K562 (cell line): ENCODE measurements around the gene TM4SF4. TPM values are rescaled to one million over a fixed set of nuclear protein-coding genes. Genes with fewer than 3 reads are reported as not detected.

Experiments
- ATAC-seq: fragments of 200-7000 bp; cut with Tn5 transposase; 3 replicates; pipeline ENCODE4 v1.9.1; 2020; ENCODE audit warnings: moderate library complexity
- BruUV-seq: library from RNA; stranded (reverse); fragments of 400-500 nt; replicated peaks from 2 replicates; lab custom pipeline; 2021; lab: Mats Ljungman, UMichigan
- CTCF ChIA-PET: fragments of 300-600 bp; formaldehyde crosslinking; extraction: SDS; loops from one replicate; lab custom pipeline; 2021; ENCODE audit warnings: low intra/inter-chr PET ratio; lab: Yijun Ruan, JAX
- POLR2A ChIA-PET: fragments of 300-600, 350-650 bp; sonication (Branson Sonifier 250); formaldehyde crosslinking; extraction: SDS; loops from one replicate; lab custom pipeline; 2021; ENCODE audit warnings: antibody characterized with exemption, inconsistent platforms; lab: Yijun Ruan, JAX
- DNase-seq, 4 experiments: peaks; one replicate each; pipeline versions ENCODE4 v3.0.0 to v3.0.0-alpha.2; 2011 to 2018; ENCODE audit warnings: low spot score in 3 of 4, mixed read lengths in 3 of 4; ENCODE audit errors: extremely low read depth in 1 of 4
- FAIRE-seq: peaks from 2 replicates; lab custom pipeline; 2011; peaks lifted over from hg19 to GRCh38; lab: Jason Lieb, UNC
- H2AFZ ChIP-seq: 2 replicates; pipeline ENCODE4 v1.6.0; 2011; ENCODE audit warnings: low read depth, low read length, control low read depth, inconsistent platforms
- H3K27ac ChIP-seq: fragments of 200-600 bp; 3 replicates; pipeline ENCODE4 v1.8.0; 2011; ENCODE audit warnings: low read depth, mild to moderate bottlenecking, control low read depth, inconsistent platforms, low read length, moderate library complexity, mixed read lengths; ENCODE audit errors: extremely low read depth
- H3K27me3 ChIP-seq, 2 experiments: fragments of 300-600 bp in 1 of 2; 2 replicates in 1 of 2; 3 replicates in 1 of 2; pipeline versions ENCODE4 v1.6.0 to v1.8.0; 2011; ENCODE audit warnings: inconsistent platforms in 2 of 2, low read length in 2 of 2, mild to moderate bottlenecking in 1 of 2, mixed read lengths in 1 of 2, moderate library complexity in 1 of 2; ENCODE audit not compliant: control insufficient read depth in 2 of 2, insufficient read depth in 2 of 2
- H3K36me3 ChIP-seq: fragments of 300-600 bp; 3 replicates; pipeline ENCODE4 v1.8.0; 2011; ENCODE audit warnings: mild to moderate bottlenecking, low read length, inconsistent platforms; ENCODE audit not compliant: control insufficient read depth, insufficient read depth
- H3K4me1 ChIP-seq, 2 experiments: fragments of 200-600 bp in 1 of 2; replicated peaks in 1 of 2; 2 replicates in 1 of 2; 3 replicates in 1 of 2; pipeline versions ENCODE4 v1.5.1 to v1.8.0; 2011; ENCODE audit warnings: inconsistent platforms in 2 of 2, low read length in 2 of 2, mild to moderate bottlenecking in 1 of 2, mixed read lengths in 1 of 2, moderate library complexity in 1 of 2; ENCODE audit not compliant: control insufficient read depth in 2 of 2, insufficient read depth in 2 of 2
- H3K4me2 ChIP-seq: 2 replicates; pipeline ENCODE4 v1.6.1; 2011; ENCODE audit warnings: low read length, control low read depth, inconsistent platforms, mixed read lengths; ENCODE audit not compliant: insufficient read depth
- H3K4me3 ChIP-seq: fragments of 200-600 bp; sonication (generic), shearing (Covaris generic); 2 replicates; pipeline ENCODE4 v1.5.1; 2016; ENCODE audit warnings: control low read depth, inconsistent platforms
- H3K79me2 ChIP-seq: fragments of 200-600 bp; 3 replicates; pipeline ENCODE4 v1.8.0; 2011; ENCODE audit warnings: low read length, inconsistent platforms; ENCODE audit not compliant: control insufficient read depth, insufficient read depth
- H3K9ac ChIP-seq, 2 experiments: 2 replicates each; pipeline versions ENCODE4 v1.6.0 to v1.6.1; 2011; ENCODE audit warnings: low read depth in 2 of 2, low read length in 2 of 2, control low read depth in 1 of 2, inconsistent platforms in 1 of 2, mild to moderate bottlenecking in 1 of 2, mixed read lengths in 1 of 2; ENCODE audit not compliant: insufficient read depth in 1 of 2
- H3K9me1 ChIP-seq: one replicate; pipeline ENCODE4 v1.6.0; 2011; ENCODE audit warnings: inconsistent platforms, mild to moderate bottlenecking, low read length, moderate library complexity; ENCODE audit not compliant: control insufficient read depth, insufficient read depth
- H3K9me3 ChIP-seq: replicated peaks from 2 replicates; pipeline ENCODE4 v1.5.1; 2011; ENCODE audit warnings: low read depth, low read length, inconsistent platforms; ENCODE audit not compliant: control insufficient read depth, insufficient read depth
- H4K20me1 ChIP-seq: replicated peaks from 2 replicates; pipeline ENCODE4 v1.6.1; 2011; ENCODE audit warnings: low read length, inconsistent platforms, mixed read lengths; ENCODE audit not compliant: control insufficient read depth, insufficient read depth
- ARID2 ChIP-seq: fragments of 450-650 bp; IDR thresholded peaks from 2 replicates; pipeline ENCODE4 v1.6.1; 2017; ENCODE audit warnings: antibody characterized with exemption, mild to moderate bottlenecking
- COPS2 ChIP-seq: fragments of 450-650 bp; conservative IDR thresholded peaks from 2 replicates; pipeline ENCODE4 v1.6.1; 2016; ENCODE audit warnings: mild to moderate bottlenecking, moderate library complexity
- ERF ChIP-seq: fragments of 450-650 bp; formaldehyde crosslinking; IDR thresholded peaks from 2 replicates; pipeline ENCODE4 v1.4.0; 2020; ENCODE audit warnings: mild to moderate bottlenecking, mixed read lengths
- ETV6 ChIP-seq, 3 experiments: fragments of 150-350 bp in 1 of 3; sonication (generic) in 1 of 3; formaldehyde crosslinking in 1 of 3; IDR thresholded peaks; 2 replicates each; pipeline versions ENCODE4 v1.6.1 to v1.8.0; 2014 to 2022; ENCODE audit warnings: borderline replicate concordance in 2 of 3, low read depth in 2 of 3, antibody characterized with exemption in 1 of 3, low read length in 1 of 3, mild to moderate bottlenecking in 1 of 3, missing genetic modification reagents in 1 of 3
- NCOA2 ChIP-seq, 2 experiments: fragments of 450-650 bp; IDR thresholded peaks; 2 replicates each; pipeline ENCODE4 v1.6.1; 2018; ENCODE audit warnings: mild to moderate bottlenecking in 2 of 2, moderate library complexity in 1 of 2; ENCODE audit not compliant: partially characterized antibody in 2 of 2
- RBBP5 ChIP-seq: fragments of 200-600 bp; sonication (generic); IDR thresholded peaks from 2 replicates; pipeline ENCODE4 v1.6.1; 2012; ENCODE audit warnings: borderline replicate concordance, mild to moderate bottlenecking, low read length, control low read depth, inconsistent platforms; ENCODE audit not compliant: insufficient read depth, poor library complexity, severe bottlenecking
- SMARCC2 ChIP-seq: fragments of 450-650 bp; IDR thresholded peaks from 2 replicates; pipeline ENCODE4 v1.6.1; 2017; ENCODE audit warnings: antibody characterized with exemption, moderate library complexity, mild to moderate bottlenecking, low read depth
- SRF ChIP-seq, 2 experiments: fragments of 250-450, 450-650 bp in 1 of 2; sonication (Bioruptor Pico) in 1 of 2; sonication (generic) in 1 of 2; formaldehyde crosslinking; IDR thresholded peaks; 2 replicates each; pipeline versions ENCODE4 v1.5.0 to v1.5.1; 2020 to 2022; ENCODE audit warnings: mild to moderate bottlenecking in 1 of 2, missing genetic modification reagents in 1 of 2
- THAP7 ChIP-seq: fragments of 250-450 bp; sonication (Bioruptor Pico); IDR thresholded peaks from 2 replicates; pipeline ENCODE4 v1.5.0; 2021
- TRIM28 ChIP-seq: fragments of 450-650 bp; IDR thresholded peaks from 2 replicates; pipeline ENCODE4 v1.6.1; 2017
- XRCC3 ChIP-seq: fragments of 450-650 bp; IDR thresholded peaks from 2 replicates; pipeline ENCODE4 v1.6.1; 2017; ENCODE audit warnings: mild to moderate bottlenecking, moderate library complexity
- ZNF436 ChIP-seq: fragments of 250-450, 450-650 bp; sonication (Bioruptor Pico); formaldehyde crosslinking; IDR thresholded peaks from 2 replicates; pipeline ENCODE4 v1.7.0; 2020; ENCODE audit warnings: mild to moderate bottlenecking
- ZNF766 ChIP-seq: fragments of 200-800 bp; sonication (Bioruptor generic); conservative IDR thresholded peaks from 2 replicates; pipeline ENCODE4 v1.6.1; 2016; ENCODE audit warnings: missing genetic modification characterization, missing compliant biosample characterization
- WGBS: fragments of 100-300 bp; shearing (Covaris generic); methylation state at CpG from one replicate; pipeline ENCODE4 v1.1.6; 2016; ENCODE audit warnings: low coverage, mixed read lengths; ENCODE audit not compliant: insufficient coverage; ENCODE audit errors: missing lambda C conversion rate; 5-methylcytosine and 5-hydroxymethylcytosine counted together
- in situ Hi-C: fragments of 300-500 bp; cut with MboI; formaldehyde crosslinking; loops from 4 replicates; pipeline ENCODE4 v1.15.0; 2018; ENCODE audit warnings: inconsistent platforms, mixed read lengths
- intact Hi-C: fragments of 100-400 bp; cut with micrococcal nuclease; formaldehyde crosslinking; loops from 2 replicates; pipeline ENCODE4 v1.14.2; 2022
- polyA plus RNA-seq, 8 experiments: library from polyadenylated mRNA; depleted of rRNA in 4 of 8; stranded (reverse) in 5 of 8; unstranded in 3 of 8; fragments of >200 nt; fragmentation: Nextera tagmentation in 2 of 8; fragmentation: Illumina TruSeq in 1 of 8; extraction: Ambion mirVana in 2 of 8; extraction: Trizol in 1 of 8; gene quantifications; 2 replicates each; pipeline versions ENCODE4 v1.2.1 to v1.2.3, GENCODE V29; 2011 to 2014; ENCODE audit warnings: inconsistent platforms in 1 of 8, missing spikeins in 1 of 8
- total RNA-seq, 7 experiments: library from RNA; depleted of rRNA in 6 of 7; stranded (reverse); fragments of >200 nt in 6 of 7; fragmentation: Illumina TruSeq in 2 of 7; extraction: Trizol in 2 of 7; gene quantifications; 2 replicates each; pipeline versions ENCODE4 v1.2.1 to v1.2.3, GENCODE V29; 2011 to 2021; ENCODE audit warnings: low replicate concordance in 1 of 7
- TF ChIP-seq, protein P1 (sequence below): fragments of 450-650 bp; IDR thresholded peaks from 2 replicates; pipeline ENCODE4 v1.6.1; 2016
- TF ChIP-seq, protein P2 (sequence below): sonication (generic); formaldehyde crosslinking; IDR thresholded peaks from 2 replicates; pipeline ENCODE4 v1.8.0; 2022; ENCODE audit warnings: mild to moderate bottlenecking, missing genetic modification reagents

The TM4SF4 gene
- total and polyA plus RNA-seq, 9 of the 15 experiments (the other 6 are each of a cell fraction or from before 2014, with no cell fraction given): 0.31 TPM; not detected in 8

DNA sequence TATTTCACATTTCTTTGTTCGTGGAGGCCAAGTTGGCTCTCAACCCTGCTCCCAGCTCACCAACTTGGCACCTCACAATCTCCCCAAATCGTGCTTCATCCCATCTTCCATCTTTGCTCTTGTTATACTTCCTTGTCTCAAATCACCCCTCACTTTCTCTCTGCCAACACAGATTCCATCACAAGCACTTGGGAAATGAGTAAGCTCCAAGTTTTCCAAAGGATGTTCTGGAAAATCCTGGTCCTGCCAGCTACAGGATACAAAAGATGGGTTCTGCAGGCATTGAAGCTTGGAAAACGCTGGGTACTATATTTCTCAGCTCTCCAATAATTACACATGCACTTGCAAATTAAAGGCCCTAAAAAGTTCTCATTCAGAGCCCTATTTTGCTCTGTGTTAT is 4.1 kb upstream of the TM4SF4 start:
- ChIA-PET CTCF (no interaction called here), POLR2A (interaction anchor here (0.8 kb wide), 1 partner anchor 58 kb away, joined by 3 read pairs; no protein-coding TSS in a partner anchor)
- intact Hi-C loops (no loop called here), in situ Hi-C loops (no loop called here)
- no TSS peak for BruUV-seq
- no peaks in the 10 kb centered on the region for H3K4me1 ChIP-seq
- peaks cover 3 to 5% of the 10 kb centered on the region in 2 experiments; a peak in 3 of 5 replicates for H3K27me3 ChIP-seq
- H3K79me2 ChIP-seq: no peaks in the 10 kb centered on the region
- no peak overlapping the region for H3K9ac ChIP-seq
- no peak overlapping the region for H3K4me2 ChIP-seq
- FAIRE-seq (no peak), ATAC-seq (no peak), DNase-seq (no peak)
- WGBS: 3% methylated on average over 3 of the region's 3 CpGs
- no peaks in the 10 kb centered on the region for H3K9me3 ChIP-seq
- no peak overlapping the region for H3K4me3 ChIP-seq
- no peaks in the 10 kb centered on the region for H4K20me1 ChIP-seq
- no peaks in the 10 kb centered on the region for H3K36me3 ChIP-seq
- H3K27ac ChIP-seq: no peak overlapping the region
- H3K9me1 ChIP-seq: no peaks in the 10 kb centered on the region
- TF ChIP-seq SMARCC2 (no peak), ARID2 (no peak), XRCC3 (no peak), RBBP5 (no peak), TRIM28 (no peak), ZNF436 (CRISPR knock-in tag) (no peak), SRF (CRISPR knock-in tag; IDR thresholded peaks at IDR 0.05) (no peak), THAP7 (CRISPR knock-in tag) (no peak), ZNF766 (CRISPR knock-in tag) (no peak), COPS2 (no peak), ERF (CRISPR knock-in tag) (no peak), ETV6 (IDR thresholded peaks at IDR 0.05; ENCODE audit: borderline replicate concordance in 1 of 2, low read depth in 2 of 2, low read length in 1 of 2) (no peak), ETV6 (CRISPR knock-in tag; IDR thresholded peaks at IDR 0.05; ENCODE audit: borderline replicate concordance) (no peak), NCOA2 (IDR thresholded peaks at IDR 0.05; ENCODE audit: partially characterized antibody in 2 of 2) (no peak)
- TF ChIP-seq, protein P1, sequence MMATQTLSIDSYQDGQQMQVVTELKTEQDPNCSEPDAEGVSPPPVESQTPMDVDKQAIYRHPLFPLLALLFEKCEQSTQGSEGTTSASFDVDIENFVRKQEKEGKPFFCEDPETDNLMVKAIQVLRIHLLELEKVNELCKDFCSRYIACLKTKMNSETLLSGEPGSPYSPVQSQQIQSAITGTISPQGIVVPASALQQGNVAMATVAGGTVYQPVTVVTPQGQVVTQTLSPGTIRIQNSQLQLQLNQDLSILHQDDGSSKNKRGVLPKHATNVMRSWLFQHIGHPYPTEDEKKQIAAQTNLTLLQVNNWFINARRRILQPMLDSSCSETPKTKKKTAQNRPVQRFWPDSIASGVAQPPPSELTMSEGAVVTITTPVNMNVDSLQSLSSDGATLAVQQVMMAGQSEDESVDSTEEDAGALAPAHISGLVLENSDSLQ: no peak
- TF ChIP-seq, protein P2, sequence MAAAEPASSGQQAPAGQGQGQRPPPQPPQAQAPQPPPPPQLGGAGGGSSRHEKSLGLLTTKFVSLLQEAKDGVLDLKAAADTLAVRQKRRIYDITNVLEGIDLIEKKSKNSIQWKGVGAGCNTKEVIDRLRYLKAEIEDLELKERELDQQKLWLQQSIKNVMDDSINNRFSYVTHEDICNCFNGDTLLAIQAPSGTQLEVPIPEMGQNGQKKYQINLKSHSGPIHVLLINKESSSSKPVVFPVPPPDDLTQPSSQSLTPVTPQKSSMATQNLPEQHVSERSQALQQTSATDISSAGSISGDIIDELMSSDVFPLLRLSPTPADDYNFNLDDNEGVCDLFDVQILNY: no peak
- no peak overlapping the region for H2AFZ ChIP-seq
